ENCODE measurements around the gene CMTM2.

Gene CMTM2

GRCh38 chr16:66635406-66635805 lies 56.1 kb downstream of the CMTM2 start:
- DNase-seq (ENCODE audit: low spot score): no peak

GRCh38 chr16:66636199-66636598 lies 56.9 kb downstream of the CMTM2 start:
- DNase-seq (ENCODE audit: low spot score): no peak

- DNase-seq (ENCODE audit: low spot score): no peak
Measured at GRCh38 chr16:66637806-66638205, 58.5 kb downstream of the CMTM2 start.

Data from D341Med (cell line).